ENCODE data around the gene XPO4.

GRCh38 chr13:20803180-20803965 is 99.2 kb downstream of the XPO4 start:
- no peak for TF ChIP-seq CTCF (IDR thresholded peaks at IDR 0.05)
- TF ChIP-seq EZH2phosphoT487 (IDR thresholded peaks at IDR 0.05; ENCODE audit: borderline replicate concordance, low read depth) = no peak
- TF ChIP-seq GABPA (IDR thresholded peaks at IDR 0.05; ENCODE audit: low read depth) = no peak
